Effector memory CD8-positive, alpha-beta T cell (primary cell): Measurements from ENCODE around the gene FLII.

Experiments used
- ATAC-seq: fragments of 150-1000 bp; cut with Tn5 transposase; replicated peaks from 2 replicates; pipeline ENCODE4 v1.10.0; 2021; ENCODE audit warnings: mild to moderate bottlenecking, moderate library complexity
- DNase-seq, 3 experiments: peaks; one replicate each; pipeline ENCODE4 v3.0.0; 2021
- H3K27ac Mint-ChIP-seq, 2 donors: one replicate each; pipeline ENCODE4 v1.8.0; 2022; ENCODE audit warnings: mild to moderate bottlenecking in 2 of 2, mixed read lengths in 2 of 2, moderate library complexity in 2 of 2
- H3K27me3 Mint-ChIP-seq, 2 donors: one replicate each; pipeline ENCODE4 v1.8.0; 2022; ENCODE audit warnings: mixed read lengths in 2 of 2
- H3K36me3 Mint-ChIP-seq: one replicate; pipeline ENCODE4 v1.8.0; 2022; ENCODE audit warnings: mild to moderate bottlenecking, moderate library complexity, mixed read lengths; ENCODE audit not compliant: insufficient read depth
- H3K4me1 Mint-ChIP-seq, 2 donors: one replicate each; pipeline ENCODE4 v1.8.0; 2022; ENCODE audit warnings: low read depth in 2 of 2, mixed read lengths in 2 of 2
- H3K4me3 Mint-ChIP-seq, 2 donors: one replicate each; pipeline ENCODE4 v1.8.0; 2022; ENCODE audit warnings: mild to moderate bottlenecking in 2 of 2, mixed read lengths in 2 of 2, moderate library complexity in 2 of 2
- H3K9me3 Mint-ChIP-seq, 2 donors: one replicate each; pipeline ENCODE4 v1.8.0; 2022; ENCODE audit warnings: mixed read lengths in 2 of 2

Gene FLII

GRCh38 chr17:18213666-18214270 lies 44.8 kb downstream of the FLII start:
- Mint-ChIP-seq H3K36me3 (peaks cover 47% of the 10 kb centered on the region), H3K27me3 (no peaks in the 10 kb centered on the region), H3K9me3 (no peaks in the 10 kb centered on the region), H3K4me1 (no peaks in the 10 kb centered on the region), H3K4me3 (no peak overlapping the region), H3K27ac (peak overlapping the region; percentile 49 to 53)
- ATAC-seq (no peak), DNase-seq (no peak)

GRCh38 chr17:18208092-18208491 lies 50.4 kb downstream of the FLII start:
- peaks cover 8 to 11% of the 10 kb centered on the region in 2 donors for H3K4me1 Mint-ChIP-seq
- H3K9me3 Mint-ChIP-seq: no peaks in the 10 kb centered on the region
- no peaks in the 10 kb centered on the region for H3K27me3 Mint-ChIP-seq
- H3K4me3 Mint-ChIP-seq: no peak overlapping the region
- DNase-seq (no peak), ATAC-seq (no peak)
- H3K27ac Mint-ChIP-seq: peak overlapping the region; percentile 31 to 49
- peaks cover 81% of the 10 kb centered on the region for H3K36me3 Mint-ChIP-seq

GRCh38 chr17:18206962-18207361 lies 51.6 kb downstream of the FLII start:
- Mint-ChIP-seq H3K27me3 (no peaks in the 10 kb centered on the region), H3K27ac (no peak overlapping the region), H3K36me3 (peaks cover 79% of the 10 kb centered on the region)

GRCh38 chr17:18205861-18206260 lies 52.7 kb downstream of the FLII start:
- DNase-seq: no peak

More at GRCh38 chr17:18206962-18207361, 51.6 kb downstream of the FLII start:
- ATAC-seq (no peak), DNase-seq (no peak)
- H3K4me3 Mint-ChIP-seq: no peak overlapping the region
- H3K4me1 Mint-ChIP-seq: peaks cover 8 to 11% of the 10 kb centered on the region in 2 donors
- no peaks in the 10 kb centered on the region for H3K9me3 Mint-ChIP-seq

GRCh38 chr17:18203308-18203707 lies 55.2 kb downstream of the FLII start:
- Mint-ChIP-seq H3K27ac (peak overlapping the region in 1 of 2 donors; percentile 23), H3K36me3 (peaks cover 62% of the 10 kb centered on the region), H3K9me3 (no peaks in the 10 kb centered on the region), H3K27me3 (no peaks in the 10 kb centered on the region), H3K4me1 (peaks cover 32 to 38% of the 10 kb centered on the region in 2 donors), H3K4me3 (no peak overlapping the region)
- DNase-seq: no peak
- ATAC-seq: no peak

More at GRCh38 chr17:18205861-18206260, 52.7 kb downstream of the FLII start:
- Mint-ChIP-seq H3K4me3 (no peak overlapping the region), H3K27me3 (no peaks in the 10 kb centered on the region), H3K36me3 (peaks cover 72% of the 10 kb centered on the region), H3K4me1 (peaks cover 14 to 18% of the 10 kb centered on the region in 2 donors), H3K27ac (peak overlapping the region; percentile 44), H3K9me3 (no peaks in the 10 kb centered on the region)
- no peak for ATAC-seq

- no peak for DNase-seq
- Mint-ChIP-seq H3K36me3 (peaks cover 56% of the 10 kb centered on the region), H3K4me1 (peaks cover 43 to 48% of the 10 kb centered on the region in 2 donors), H3K27ac (peak overlapping the region; percentile 51 to 71), H3K4me3 (no peak overlapping the region), H3K27me3 (no peaks in the 10 kb centered on the region), H3K9me3 (no peaks in the 10 kb centered on the region)
- ATAC-seq: no peak
These were observed 57.4 kb downstream of the FLII start for GRCh38 chr17:18201108-18201507.

- DNase-seq (no peak), ATAC-seq (no peak)
- Mint-ChIP-seq H3K9me3 (no peaks in the 10 kb centered on the region), H3K36me3 (peaks cover 61% of the 10 kb centered on the region), H3K27me3 (no peaks in the 10 kb centered on the region), H3K4me3 (no peak overlapping the region), H3K4me1 (peaks cover 50 to 62% of the 10 kb centered on the region in 2 donors), H3K27ac (peak overlapping the region; percentile 22 to 59)
These were observed 60.0 kb downstream of the FLII start for GRCh38 chr17:18198530-18198929.

GRCh38 chr17:18197535-18198194 lies 60.9 kb downstream of the FLII start:
- H3K27ac Mint-ChIP-seq: peak overlapping the region; percentile 22 to 59
- no peaks in the 10 kb centered on the region for H3K27me3 Mint-ChIP-seq
- ATAC-seq (no peak), DNase-seq (no peak)
- H3K9me3 Mint-ChIP-seq: no peaks in the 10 kb centered on the region
- H3K4me3 Mint-ChIP-seq: no peak overlapping the region
- peaks cover 65% of the 10 kb centered on the region for H3K36me3 Mint-ChIP-seq
- H3K4me1 Mint-ChIP-seq: peaks cover 49 to 63% of the 10 kb centered on the region in 2 donors

- peaks cover 67% of the 10 kb centered on the region for H3K36me3 Mint-ChIP-seq
- H3K4me3 Mint-ChIP-seq: no peak overlapping the region
- no peak for DNase-seq
- no peaks in the 10 kb centered on the region for H3K27me3 Mint-ChIP-seq
- no peak for ATAC-seq
- H3K27ac Mint-ChIP-seq: peak overlapping the region; percentile 33 to 68
- H3K4me1 Mint-ChIP-seq: peaks cover 57 to 66% of the 10 kb centered on the region in 2 donors
- H3K9me3 Mint-ChIP-seq: no peaks in the 10 kb centered on the region
These were observed 63.3 kb downstream of the FLII start for GRCh38 chr17:18195246-18195645.
